ENCODE data around the gene PSENEN.

The PSENEN gene

DNA sequence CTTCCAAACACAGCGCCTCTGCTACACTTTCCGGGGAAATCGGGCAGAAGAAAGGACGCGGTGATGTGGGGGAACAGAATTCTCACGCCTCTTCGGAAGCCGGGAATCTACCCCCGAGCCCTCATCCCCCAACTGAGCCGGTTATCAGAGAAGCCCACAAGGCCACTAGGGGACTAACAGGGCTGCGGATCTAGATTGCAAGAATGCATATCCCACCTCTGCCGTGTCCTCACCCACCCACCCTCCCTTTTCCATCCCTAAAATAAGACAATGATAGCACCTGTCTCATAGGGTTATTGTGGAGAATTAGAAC is 4.3 kb upstream of the PSENEN start (continued):
- TF ChIP-seq ZNF214 (tag by site-specific recombination; IDR thresholded peaks at IDR 0.05; ENCODE audit: borderline replicate concordance) (no peak), ZIC2 (tag by site-specific recombination; IDR thresholded peaks at IDR 0.05) (no peak), ZNF792 (tag by site-specific recombination; IDR thresholded peaks at IDR 0.05) (no peak), MYNN (tag by site-specific recombination; IDR thresholded peaks at IDR 0.05; ENCODE audit: borderline replicate concordance) (no peak), ZNF121 (tag by site-specific recombination; IDR thresholded peaks at IDR 0.05) (no peak), GLIS1 (tag by site-specific recombination; IDR thresholded peaks at IDR 0.05) (0 out of 2 replicates have a peak, but pooled peaks have one; percentile 67), TRIM28 (IDR thresholded peaks at IDR 0.05; ENCODE audit: borderline replicate concordance, low read length) (0 out of 2 replicates have a peak, but pooled peaks have one; percentile 1), GFI1B (tag by site-specific recombination; IDR thresholded peaks at IDR 0.05) (no peak; the same call in 1 of the 2 replicates)
- TF ChIP-seq, protein P1, sequence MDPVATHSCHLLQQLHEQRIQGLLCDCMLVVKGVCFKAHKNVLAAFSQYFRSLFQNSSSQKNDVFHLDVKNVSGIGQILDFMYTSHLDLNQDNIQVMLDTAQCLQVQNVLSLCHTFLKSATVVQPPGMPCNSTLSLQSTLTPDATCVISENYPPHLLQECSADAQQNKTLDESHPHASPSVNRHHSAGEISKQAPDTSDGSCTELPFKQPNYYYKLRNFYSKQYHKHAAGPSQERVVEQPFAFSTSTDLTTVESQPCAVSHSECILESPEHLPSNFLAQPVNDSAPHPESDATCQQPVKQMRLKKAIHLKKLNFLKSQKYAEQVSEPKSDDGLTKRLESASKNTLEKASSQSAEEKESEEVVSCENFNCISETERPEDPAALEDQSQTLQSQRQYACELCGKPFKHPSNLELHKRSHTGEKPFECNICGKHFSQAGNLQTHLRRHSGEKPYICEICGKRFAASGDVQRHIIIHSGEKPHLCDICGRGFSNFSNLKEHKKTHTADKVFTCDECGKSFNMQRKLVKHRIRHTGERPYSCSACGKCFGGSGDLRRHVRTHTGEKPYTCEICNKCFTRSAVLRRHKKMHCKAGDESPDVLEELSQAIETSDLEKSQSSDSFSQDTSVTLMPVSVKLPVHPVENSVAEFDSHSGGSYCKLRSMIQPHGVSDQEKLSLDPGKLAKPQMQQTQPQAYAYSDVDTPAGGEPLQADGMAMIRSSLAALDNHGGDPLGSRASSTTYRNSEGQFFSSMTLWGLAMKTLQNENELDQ (tag by site-specific recombination; IDR thresholded peaks at IDR 0.05; ENCODE audit: low read depth) = no peak
- TF ChIP-seq, protein P2, sequence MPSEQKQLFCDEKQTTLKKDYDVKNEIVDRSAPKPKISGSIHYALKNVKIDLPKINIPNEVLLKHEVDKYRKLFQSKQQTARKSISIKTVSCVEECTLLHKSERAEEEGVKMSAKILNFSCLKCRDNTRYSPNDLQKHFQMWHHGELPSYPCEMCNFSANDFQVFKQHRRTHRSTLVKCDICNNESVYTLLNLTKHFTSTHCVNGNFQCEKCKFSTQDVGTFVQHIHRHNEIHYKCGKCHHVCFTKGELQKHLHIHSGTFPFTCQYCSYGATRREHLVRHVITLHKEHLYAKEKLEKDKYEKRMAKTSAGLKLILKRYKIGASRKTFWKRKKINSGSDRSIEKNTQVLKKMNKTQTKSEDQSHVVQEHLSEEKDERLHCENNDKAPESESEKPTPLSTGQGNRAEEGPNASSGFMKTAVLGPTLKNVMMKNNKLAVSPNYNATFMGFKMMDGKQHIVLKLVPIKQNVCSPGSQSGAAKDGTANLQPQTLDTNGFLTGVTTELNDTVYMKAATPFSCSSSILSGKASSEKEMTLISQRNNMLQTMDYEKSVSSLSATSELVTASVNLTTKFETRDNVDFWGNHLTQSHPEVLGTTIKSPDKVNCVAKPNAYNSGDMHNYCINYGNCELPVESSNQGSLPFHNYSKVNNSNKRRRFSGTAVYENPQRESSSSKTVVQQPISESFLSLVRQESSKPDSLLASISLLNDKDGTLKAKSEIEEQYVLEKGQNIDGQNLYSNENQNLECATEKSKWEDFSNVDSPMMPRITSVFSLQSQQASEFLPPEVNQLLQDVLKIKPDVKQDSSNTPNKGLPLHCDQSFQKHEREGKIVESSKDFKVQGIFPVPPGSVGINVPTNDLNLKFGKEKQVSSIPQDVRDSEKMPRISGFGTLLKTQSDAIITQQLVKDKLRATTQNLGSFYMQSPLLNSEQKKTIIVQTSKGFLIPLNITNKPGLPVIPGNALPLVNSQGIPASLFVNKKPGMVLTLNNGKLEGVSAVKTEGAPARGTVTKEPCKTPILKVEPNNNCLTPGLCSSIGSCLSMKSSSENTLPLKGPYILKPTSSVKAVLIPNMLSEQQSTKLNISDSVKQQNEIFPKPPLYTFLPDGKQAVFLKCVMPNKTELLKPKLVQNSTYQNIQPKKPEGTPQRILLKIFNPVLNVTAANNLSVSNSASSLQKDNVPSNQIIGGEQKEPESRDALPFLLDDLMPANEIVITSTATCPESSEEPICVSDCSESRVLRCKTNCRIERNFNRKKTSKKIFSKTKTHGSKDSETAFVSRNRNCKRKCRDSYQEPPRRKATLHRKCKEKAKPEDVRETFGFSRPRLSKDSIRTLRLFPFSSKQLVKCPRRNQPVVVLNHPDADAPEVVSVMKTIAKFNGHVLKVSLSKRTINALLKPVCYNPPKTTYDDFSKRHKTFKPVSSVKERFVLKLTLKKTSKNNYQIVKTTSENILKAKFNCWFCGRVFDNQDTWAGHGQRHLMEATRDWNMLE (tag by site-specific recombination; conservative IDR thresholded peaks at IDR 0.05; ENCODE audit: low read depth) = no peak

DNA sequence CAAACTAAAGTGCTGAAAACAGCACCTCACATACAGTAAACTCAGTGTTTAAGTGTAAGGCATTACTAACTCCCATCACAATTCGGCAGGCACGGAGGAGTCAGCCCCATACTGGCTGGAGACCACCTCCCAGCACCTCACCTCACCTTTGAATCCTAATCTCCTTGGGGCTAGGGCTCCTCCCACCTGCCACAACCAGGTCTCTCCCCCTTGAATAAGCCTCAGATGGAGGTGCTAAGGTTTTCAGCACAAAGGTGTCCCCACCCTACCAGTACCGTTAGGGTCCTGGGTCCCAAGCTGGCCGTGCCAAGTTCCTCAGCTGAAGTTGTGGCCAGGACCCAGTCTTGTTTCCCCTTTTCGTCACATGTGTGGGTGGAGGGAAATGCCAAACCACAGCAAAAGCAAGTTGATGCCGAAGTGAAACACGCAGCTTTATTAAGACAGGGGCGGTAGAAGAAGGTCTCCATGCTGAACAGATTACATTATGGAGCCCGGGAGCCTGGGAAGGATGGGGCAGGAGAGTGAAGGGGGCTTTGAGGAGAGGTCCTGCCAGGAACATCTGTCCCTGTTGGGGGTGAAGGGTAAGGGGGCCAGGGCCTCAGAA is 3.2 kb upstream of the PSENEN start, which contains the start of gene IGFLR1:
Gene IGFLR1, minus strand, starts transcription at position 332 of the 604 bp plus-strand sequence. CDS start 1,272 bp downstream, outside the sequence.
- H3K4me3 ChIP-seq (ENCODE audit: low read depth, low read length) = no peak within 1 kb of the TSS
- peaks cover 28% of the 10 kb centered on the region for H3K4me1 ChIP-seq (ENCODE audit: control insufficient read depth, insufficient read depth, low read length)
- H3K9me3 ChIP-seq (ENCODE audit: control insufficient read depth, insufficient read depth, low read depth, low read length) = no peaks in the 10 kb centered on the region; the same call in none of the 2 replicates
- POLR2A ChIA-PET = interaction anchor here (1.2 to 2.6 kb wide), 3 partner anchors 12 to 32 kb away, joined by 3 to 39 read pairs (median 4); partner anchors contain the start of genes ARHGAP33 and HSPB6
- 0 out of 2 replicates have a peak, but pooled peaks have one; percentile 9 for TF ChIP-seq ZBTB21 (tag by site-specific recombination; IDR thresholded peaks at IDR 0.05)
- TF ChIP-seq ZNF302 (tag by site-specific recombination; IDR thresholded peaks at IDR 0.05; ENCODE audit: low read depth) = no peak
- TF ChIP-seq ZNF335 (tag by site-specific recombination; conservative IDR thresholded peaks at IDR 0.05) = 0 out of 2 replicates have a peak, but pooled peaks have one; percentile 83
- TF ChIP-seq, protein P3, sequence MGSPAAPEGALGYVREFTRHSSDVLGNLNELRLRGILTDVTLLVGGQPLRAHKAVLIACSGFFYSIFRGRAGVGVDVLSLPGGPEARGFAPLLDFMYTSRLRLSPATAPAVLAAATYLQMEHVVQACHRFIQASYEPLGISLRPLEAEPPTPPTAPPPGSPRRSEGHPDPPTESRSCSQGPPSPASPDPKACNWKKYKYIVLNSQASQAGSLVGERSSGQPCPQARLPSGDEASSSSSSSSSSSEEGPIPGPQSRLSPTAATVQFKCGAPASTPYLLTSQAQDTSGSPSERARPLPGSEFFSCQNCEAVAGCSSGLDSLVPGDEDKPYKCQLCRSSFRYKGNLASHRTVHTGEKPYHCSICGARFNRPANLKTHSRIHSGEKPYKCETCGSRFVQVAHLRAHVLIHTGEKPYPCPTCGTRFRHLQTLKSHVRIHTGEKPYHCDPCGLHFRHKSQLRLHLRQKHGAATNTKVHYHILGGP (tag by site-specific recombination; IDR thresholded peaks at IDR 0.05) = no peak
- 0 out of 2 replicates have a peak, but pooled peaks have one; percentile 8 for TF ChIP-seq YY2 (tag by site-specific recombination; IDR thresholded peaks at IDR 0.05)
- peak within 1 kb of the TSS; percentile 97 for H3K27ac ChIP-seq (ENCODE audit: extremely low read depth, low read depth, low read length)
- CTCF ChIA-PET = interaction anchor here (1.1 to 1.2 kb wide), 3 partner anchors 24 to 189 kb away, joined by 4 to 9 read pairs (median 4); no protein-coding TSS in a partner anchor
- peaks cover 37 to 51% of the 10 kb centered on the region in 2 experiments for H3K36me3 ChIP-seq (ENCODE audit: control insufficient read depth in 2 of 2, insufficient read depth in 1 of 2, low read length in 2 of 2)
